ENCODE measurements around the gene ANO10.

DNA sequence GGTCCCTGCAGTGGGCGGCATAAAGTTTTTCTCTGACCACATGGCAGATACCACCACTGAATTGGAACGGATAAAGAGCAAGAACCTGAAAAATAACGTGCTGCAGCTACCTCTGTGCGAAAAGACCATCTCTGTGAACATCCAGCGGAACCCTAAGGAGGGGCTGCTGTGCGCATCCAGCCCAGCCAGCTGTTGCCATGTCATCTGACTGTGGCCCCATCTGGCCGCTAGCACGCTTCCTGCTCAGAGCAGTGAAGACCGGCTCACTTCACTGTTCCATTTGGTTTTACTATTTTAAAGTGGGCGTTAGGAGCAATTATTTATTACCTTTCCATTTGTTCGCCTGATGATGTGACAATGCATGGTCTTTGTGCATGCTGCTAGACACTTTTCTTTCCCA lies 273.5 kb downstream of the ANO10 start:
- TF ChIP-seq, protein P1, sequence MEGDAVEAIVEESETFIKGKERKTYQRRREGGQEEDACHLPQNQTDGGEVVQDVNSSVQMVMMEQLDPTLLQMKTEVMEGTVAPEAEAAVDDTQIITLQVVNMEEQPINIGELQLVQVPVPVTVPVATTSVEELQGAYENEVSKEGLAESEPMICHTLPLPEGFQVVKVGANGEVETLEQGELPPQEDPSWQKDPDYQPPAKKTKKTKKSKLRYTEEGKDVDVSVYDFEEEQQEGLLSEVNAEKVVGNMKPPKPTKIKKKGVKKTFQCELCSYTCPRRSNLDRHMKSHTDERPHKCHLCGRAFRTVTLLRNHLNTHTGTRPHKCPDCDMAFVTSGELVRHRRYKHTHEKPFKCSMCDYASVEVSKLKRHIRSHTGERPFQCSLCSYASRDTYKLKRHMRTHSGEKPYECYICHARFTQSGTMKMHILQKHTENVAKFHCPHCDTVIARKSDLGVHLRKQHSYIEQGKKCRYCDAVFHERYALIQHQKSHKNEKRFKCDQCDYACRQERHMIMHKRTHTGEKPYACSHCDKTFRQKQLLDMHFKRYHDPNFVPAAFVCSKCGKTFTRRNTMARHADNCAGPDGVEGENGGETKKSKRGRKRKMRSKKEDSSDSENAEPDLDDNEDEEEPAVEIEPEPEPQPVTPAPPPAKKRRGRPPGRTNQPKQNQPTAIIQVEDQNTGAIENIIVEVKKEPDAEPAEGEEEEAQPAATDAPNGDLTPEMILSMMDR (IDR thresholded peaks at IDR 0.05): no peak
- TF ChIP-seq POLR2AphosphoS5 (IDR thresholded peaks at IDR 0.05; ENCODE audit: low read depth, low read length) (no peak), SIN3A (IDR thresholded peaks at IDR 0.05; ENCODE audit: borderline replicate concordance, insufficient read depth, low read depth, low read length) (no peak), TCF7L2 (IDR thresholded peaks at IDR 0.05; ENCODE audit: low read depth, low read length) (no peak)
- TF ChIP-seq, protein P2, sequence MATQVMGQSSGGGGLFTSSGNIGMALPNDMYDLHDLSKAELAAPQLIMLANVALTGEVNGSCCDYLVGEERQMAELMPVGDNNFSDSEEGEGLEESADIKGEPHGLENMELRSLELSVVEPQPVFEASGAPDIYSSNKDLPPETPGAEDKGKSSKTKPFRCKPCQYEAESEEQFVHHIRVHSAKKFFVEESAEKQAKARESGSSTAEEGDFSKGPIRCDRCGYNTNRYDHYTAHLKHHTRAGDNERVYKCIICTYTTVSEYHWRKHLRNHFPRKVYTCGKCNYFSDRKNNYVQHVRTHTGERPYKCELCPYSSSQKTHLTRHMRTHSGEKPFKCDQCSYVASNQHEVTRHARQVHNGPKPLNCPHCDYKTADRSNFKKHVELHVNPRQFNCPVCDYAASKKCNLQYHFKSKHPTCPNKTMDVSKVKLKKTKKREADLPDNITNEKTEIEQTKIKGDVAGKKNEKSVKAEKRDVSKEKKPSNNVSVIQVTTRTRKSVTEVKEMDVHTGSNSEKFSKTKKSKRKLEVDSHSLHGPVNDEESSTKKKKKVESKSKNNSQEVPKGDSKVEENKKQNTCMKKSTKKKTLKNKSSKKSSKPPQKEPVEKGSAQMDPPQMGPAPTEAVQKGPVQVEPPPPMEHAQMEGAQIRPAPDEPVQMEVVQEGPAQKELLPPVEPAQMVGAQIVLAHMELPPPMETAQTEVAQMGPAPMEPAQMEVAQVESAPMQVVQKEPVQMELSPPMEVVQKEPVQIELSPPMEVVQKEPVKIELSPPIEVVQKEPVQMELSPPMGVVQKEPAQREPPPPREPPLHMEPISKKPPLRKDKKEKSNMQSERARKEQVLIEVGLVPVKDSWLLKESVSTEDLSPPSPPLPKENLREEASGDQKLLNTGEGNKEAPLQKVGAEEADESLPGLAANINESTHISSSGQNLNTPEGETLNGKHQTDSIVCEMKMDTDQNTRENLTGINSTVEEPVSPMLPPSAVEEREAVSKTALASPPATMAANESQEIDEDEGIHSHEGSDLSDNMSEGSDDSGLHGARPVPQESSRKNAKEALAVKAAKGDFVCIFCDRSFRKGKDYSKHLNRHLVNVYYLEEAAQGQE (IDR thresholded peaks at IDR 0.05; ENCODE audit: insufficient read depth in 1 of 2, low read depth in 2 of 2, low read length in 1 of 2): no peak

Data from Panc1 (cell line).